Activated CD4-positive, alpha-beta T cell treated with anti-CD3 and anti-CD28 coated beads, Interleukin-2, amount 10 ng/mL, durations not matched to agents 7 days and 5 days (primary cell): ENCODE data around the gene PPHLN1. TPM values are rescaled to one million over a fixed set of nuclear protein-coding genes. Genes with fewer than 3 reads are reported as not detected.

Experiments
- CTCF ChIA-PET: fragments of 350-600 bp; sonication (Branson Sonifier 250); formaldehyde crosslinking; loops from one replicate; lab custom pipeline; 2021; ENCODE audit warnings: antibody characterized with exemption; lab: Charles Lee
- POLR2A ChIA-PET: fragments of 350-600 bp; sonication (Branson Sonifier 250); formaldehyde crosslinking; loops from one replicate; lab custom pipeline; 2021; ENCODE audit warnings: antibody characterized with exemption; lab: Charles Lee
- DNase-seq: peaks from one replicate; pipeline ENCODE4 v3.0.0-alpha.2; 2020
- H3K27ac Mint-ChIP-seq: one replicate; pipeline ENCODE4 v1.8.0; 2021; ENCODE audit warnings: mild to moderate bottlenecking, moderate library complexity, mixed read lengths
- H3K27me3 Mint-ChIP-seq: one replicate; pipeline ENCODE4 v1.8.0; 2021; ENCODE audit warnings: mixed read lengths
- H3K36me3 Mint-ChIP-seq: one replicate; pipeline ENCODE4 v1.8.0; 2021; ENCODE audit warnings: low read depth, mixed read lengths
- H3K4me1 Mint-ChIP-seq: one replicate; pipeline ENCODE4 v1.8.0; 2021; ENCODE audit warnings: mixed read lengths
- H3K4me3 Mint-ChIP-seq: one replicate; pipeline ENCODE4 v1.8.0; 2021; ENCODE audit warnings: mild to moderate bottlenecking, moderate library complexity, mixed read lengths
- H3K9me3 Mint-ChIP-seq: one replicate; pipeline ENCODE4 v1.8.0; 2021; ENCODE audit warnings: mixed read lengths
- total RNA-seq, 2 experiments: library from RNA; stranded (reverse); gene quantifications; one replicate each; pipeline ENCODE4 v1.2.3, GENCODE V29; 2021

Gene PPHLN1
- total RNA-seq, 2 experiments from 2014 or later = 83.5 to 84.0 TPM

GRCh38 chr12:42296503-42297109, 29.4 kb upstream of the PPHLN1 start:
- no peaks in the 10 kb centered on the region for H3K36me3 Mint-ChIP-seq
- H3K27ac Mint-ChIP-seq = no peak overlapping the region
- ChIA-PET CTCF (interaction anchor here (1.2 kb wide), 1 partner anchor 11 kb away, joined by 4 read pairs; no protein-coding TSS in a partner anchor), POLR2A (no interaction called here)
- H3K27me3 Mint-ChIP-seq = no peaks in the 10 kb centered on the region
- DNase-seq = peak; percentile 21
- no peaks in the 10 kb centered on the region for H3K9me3 Mint-ChIP-seq
- H3K4me3 Mint-ChIP-seq = no peak overlapping the region
- H3K4me1 Mint-ChIP-seq = peaks cover 9% of the 10 kb centered on the region

GRCh38 chr12:42298887-42299286, 27.1 kb upstream of the PPHLN1 start:
- H3K9me3 Mint-ChIP-seq = no peaks in the 10 kb centered on the region

GRCh38 chr12:42299392-42300308, 26.3 kb upstream of the PPHLN1 start:
- ChIA-PET POLR2A (interaction anchor here (0.7 kb wide), 1 partner anchor 1457 kb away, joined by 11 read pairs; no protein-coding TSS in a partner anchor), CTCF (interaction anchor here (0.6 to 0.7 kb wide), 3 partner anchors 102 to 107 kb away, joined by 3 to 5 read pairs (median 5); no protein-coding TSS in a partner anchor)
- H3K27me3 Mint-ChIP-seq = no peaks in the 10 kb centered on the region
- H3K27ac Mint-ChIP-seq = no peak overlapping the region
- peak; percentile 30 for DNase-seq
- peak overlapping the region; percentile 18 for H3K4me3 Mint-ChIP-seq
- no peaks in the 10 kb centered on the region for H3K36me3 Mint-ChIP-seq
- H3K4me1 Mint-ChIP-seq = peaks cover 9% of the 10 kb centered on the region
- H3K9me3 Mint-ChIP-seq = no peaks in the 10 kb centered on the region

More at GRCh38 chr12:42298887-42299286, 27.1 kb upstream of the PPHLN1 start:
- ChIA-PET POLR2A (interaction anchor here (0.7 kb wide), 1 partner anchor 1458 kb away, joined by 11 read pairs; no protein-coding TSS in a partner anchor), CTCF (interaction anchor here (0.6 to 0.7 kb wide), 3 partner anchors 102 to 106 kb away, joined by 3 to 5 read pairs (median 5); no protein-coding TSS in a partner anchor)
- Mint-ChIP-seq H3K4me1 (peaks cover 9% of the 10 kb centered on the region), H3K27ac (no peak overlapping the region), H3K36me3 (no peaks in the 10 kb centered on the region), H3K4me3 (no peak overlapping the region), H3K27me3 (no peaks in the 10 kb centered on the region)
- DNase-seq = no peak

- ChIA-PET CTCF (no interaction called here), POLR2A (no interaction called here)
- H3K27me3 Mint-ChIP-seq = no peaks in the 10 kb centered on the region
- no peaks in the 10 kb centered on the region for H3K36me3 Mint-ChIP-seq
- H3K9me3 Mint-ChIP-seq = no peaks in the 10 kb centered on the region
- no peaks in the 10 kb centered on the region for H3K4me1 Mint-ChIP-seq
- no peak for DNase-seq
- no peak overlapping the region for H3K4me3 Mint-ChIP-seq
- no peak overlapping the region for H3K27ac Mint-ChIP-seq
These were observed 19.7 kb upstream of the PPHLN1 start for GRCh38 chr12:42306297-42306696.

- Mint-ChIP-seq H3K27me3 (no peaks in the 10 kb centered on the region), H3K27ac (no peak overlapping the region), H3K36me3 (peaks cover 6% of the 10 kb centered on the region), H3K9me3 (no peaks in the 10 kb centered on the region), H3K4me3 (no peak overlapping the region), H3K4me1 (no peaks in the 10 kb centered on the region)
- no peak for DNase-seq
- POLR2A ChIA-PET = no interaction called here
- CTCF ChIA-PET = interaction anchor here (0.7 to 1.3 kb wide), 2 partner anchors 12 to 15 kb away, joined by 4 read pairs; no protein-coding TSS in a partner anchor
These were observed 17.6 kb upstream of the PPHLN1 start for GRCh38 chr12:42308390-42308789.

GRCh38 chr12:42309996-42310395, 16.0 kb upstream of the PPHLN1 start:
- Mint-ChIP-seq H3K4me3 (no peak overlapping the region), H3K36me3 (peaks cover 9% of the 10 kb centered on the region), H3K27ac (no peak overlapping the region), H3K9me3 (no peaks in the 10 kb centered on the region), H3K4me1 (no peaks in the 10 kb centered on the region), H3K27me3 (no peaks in the 10 kb centered on the region)
- POLR2A ChIA-PET = no interaction called here
- no peak for DNase-seq
- CTCF ChIA-PET = no interaction called here

- H3K4me3 Mint-ChIP-seq = no peak overlapping the region
- H3K4me1 Mint-ChIP-seq = no peaks in the 10 kb centered on the region
- ChIA-PET POLR2A (no interaction called here), CTCF (no interaction called here)
- peaks cover 19% of the 10 kb centered on the region for H3K36me3 Mint-ChIP-seq
- no peak overlapping the region for H3K27ac Mint-ChIP-seq
- no peaks in the 10 kb centered on the region for H3K27me3 Mint-ChIP-seq
- no peak for DNase-seq
- no peaks in the 10 kb centered on the region for H3K9me3 Mint-ChIP-seq
These were observed 10.9 kb upstream of the PPHLN1 start for GRCh38 chr12:42315108-42315507.

GRCh38 chr12:42320796-42321195, 5.2 kb upstream of the PPHLN1 start:
- Mint-ChIP-seq H3K9me3 (no peaks in the 10 kb centered on the region), H3K4me1 (peaks cover 14% of the 10 kb centered on the region), H3K27me3 (no peaks in the 10 kb centered on the region), H3K4me3 (no peak overlapping the region), H3K36me3 (peaks cover 19% of the 10 kb centered on the region), H3K27ac (no peak overlapping the region)
- ChIA-PET CTCF (interaction anchor here (1.1 kb wide), 1 partner anchor 11 kb away, joined by 3 read pairs; no protein-coding TSS in a partner anchor), POLR2A (no interaction called here)
- DNase-seq = no peak

GRCh38 chr12:42322567-42322966, 3.4 kb upstream of the PPHLN1 start:
- H3K9me3 Mint-ChIP-seq = no peaks in the 10 kb centered on the region
- CTCF ChIA-PET = interaction anchor here (1.1 kb wide), 1 partner anchor 14 kb away, joined by 4 read pairs; no protein-coding TSS in a partner anchor
- DNase-seq = no peak
- no peak overlapping the region for H3K27ac Mint-ChIP-seq
- no peaks in the 10 kb centered on the region for H3K27me3 Mint-ChIP-seq
- POLR2A ChIA-PET = no interaction called here
- no peak overlapping the region for H3K4me3 Mint-ChIP-seq
- peaks cover 23% of the 10 kb centered on the region for H3K4me1 Mint-ChIP-seq
- peaks cover 20% of the 10 kb centered on the region for H3K36me3 Mint-ChIP-seq

GRCh38 chr12:42323856-42324255, 2.1 kb upstream of the PPHLN1 start:
- DNase-seq = no peak
- Mint-ChIP-seq H3K36me3 (peaks cover 19% of the 10 kb centered on the region), H3K4me1 (peaks cover 35% of the 10 kb centered on the region), H3K27ac (no peak overlapping the region), H3K27me3 (no peaks in the 10 kb centered on the region), H3K4me3 (no peak overlapping the region), H3K9me3 (no peaks in the 10 kb centered on the region)
- ChIA-PET POLR2A (no interaction called here), CTCF (no interaction called here)

- no peak for DNase-seq
- Mint-ChIP-seq H3K4me3 (peak overlapping the region; percentile 94), H3K9me3 (no peaks in the 10 kb centered on the region), H3K36me3 (peaks cover 21% of the 10 kb centered on the region), H3K4me1 (peaks cover 43% of the 10 kb centered on the region), H3K27ac (peak overlapping the region; percentile 99), H3K27me3 (no peaks in the 10 kb centered on the region)
- POLR2A ChIA-PET = no interaction called here
- CTCF ChIA-PET = no interaction called here
These were observed 678 bp upstream of the PPHLN1 start for GRCh38 chr12:42325326-42325652.

- Mint-ChIP-seq H3K27ac (peak overlapping the region; percentile 99), H3K4me3 (peak overlapping the region; percentile 94), H3K4me1 (peaks cover 54% of the 10 kb centered on the region), H3K27me3 (no peaks in the 10 kb centered on the region), H3K36me3 (peaks cover 14% of the 10 kb centered on the region), H3K9me3 (no peaks in the 10 kb centered on the region)
- ChIA-PET POLR2A (no interaction called here), CTCF (interaction anchor here (0.5 to 1.0 kb wide), 2 partner anchors 34 to 232 kb away, joined by 3 read pairs; no protein-coding TSS in a partner anchor)
- DNase-seq = peak; percentile 9
These were observed 717 bp downstream of the PPHLN1 start for GRCh38 chr12:42326541-42327226.
